ENCODE measurements around the gene MXRA7.

The MXRA7 gene

DNA sequence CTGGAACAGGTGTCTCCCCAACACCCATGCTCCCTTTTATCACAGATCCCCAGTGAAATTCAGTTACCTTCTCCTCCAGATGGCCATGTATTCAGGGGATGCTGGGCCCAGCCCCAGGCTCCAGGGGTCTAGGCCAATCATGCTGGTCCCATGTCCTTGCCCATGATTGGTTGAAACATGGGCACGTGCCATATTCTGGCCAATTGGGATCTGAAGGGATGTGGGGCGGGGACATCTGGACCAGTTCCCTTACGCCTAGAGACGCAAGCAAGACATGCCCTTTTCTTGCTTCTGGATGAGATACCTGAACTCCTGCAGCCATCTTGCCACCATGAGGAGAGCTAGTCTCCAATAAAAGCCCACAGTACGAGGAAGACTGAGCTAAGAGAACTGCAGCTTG, 36.2 kb downstream of the MXRA7 start:
- no peak for DNase-seq

DNA sequence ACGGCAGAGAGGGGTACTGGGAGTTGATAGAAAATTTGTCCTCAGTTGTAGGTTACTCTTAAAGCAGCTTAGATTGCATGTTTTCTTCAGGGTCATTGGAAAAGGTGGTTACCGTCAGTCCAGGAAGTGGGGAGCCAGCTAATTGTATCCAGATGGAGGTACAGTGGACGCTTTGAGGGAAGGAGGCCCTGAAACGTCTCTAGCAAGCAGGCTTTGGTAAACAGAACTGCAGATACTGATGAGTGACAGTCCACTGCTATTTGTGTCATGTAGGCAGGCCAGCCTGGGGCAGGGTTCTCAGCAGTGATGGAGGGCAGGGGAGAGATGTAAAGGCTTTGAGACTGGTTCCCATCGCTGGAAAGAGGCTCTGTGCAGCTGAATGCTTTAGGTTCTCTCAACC, 37.0 kb downstream of the MXRA7 start:
- no peak for DNase-seq

DNA sequence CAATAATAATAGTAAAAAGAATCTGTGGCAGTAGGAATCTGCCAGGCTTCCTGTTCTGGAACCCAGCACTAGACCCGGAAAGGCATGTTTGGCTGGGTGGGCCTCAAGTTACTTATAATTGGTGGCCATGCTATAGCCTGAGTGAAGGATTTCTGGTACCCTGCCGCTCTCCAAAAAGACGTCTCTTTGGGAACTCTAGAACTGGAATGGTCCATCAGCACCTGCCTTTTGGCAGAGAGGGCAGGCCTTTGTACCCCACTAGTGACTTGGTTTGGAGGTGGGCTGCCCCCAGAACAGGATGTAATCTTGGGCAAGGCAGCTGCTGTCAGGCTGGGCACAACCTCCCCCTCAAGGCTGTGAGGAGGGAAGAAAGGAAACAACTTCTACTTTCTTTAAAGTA, 37.9 kb downstream of the MXRA7 start:
- no peak for DNase-seq

DNA sequence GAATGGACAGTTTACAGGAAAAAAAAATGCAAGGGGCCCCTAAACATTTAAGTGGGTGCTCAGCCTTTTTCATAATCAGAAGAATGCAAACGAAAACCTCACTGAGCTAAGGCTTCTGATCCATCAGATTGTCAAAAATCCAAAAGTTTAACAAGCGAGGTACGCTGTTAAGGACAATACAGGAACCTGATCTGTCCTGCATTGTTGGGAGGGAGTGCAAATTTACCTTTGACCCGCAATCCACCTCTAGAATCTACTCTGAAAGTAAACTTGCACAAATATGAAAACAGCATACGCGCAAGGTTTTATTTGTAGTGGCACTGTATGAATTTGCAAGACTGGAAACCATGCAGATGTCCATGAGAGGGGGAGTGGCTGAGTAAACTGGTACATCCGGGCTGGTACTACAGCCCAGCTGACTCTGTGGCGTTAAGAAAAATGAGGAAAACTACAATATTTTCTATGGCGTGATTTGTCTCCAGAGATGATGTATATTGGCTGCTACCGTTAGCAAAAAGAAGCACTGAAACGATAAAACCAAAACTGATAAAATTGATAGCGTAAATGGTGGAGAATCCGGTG, 38.4 kb downstream of the MXRA7 start:
- no peak for DNase-seq

DNA sequence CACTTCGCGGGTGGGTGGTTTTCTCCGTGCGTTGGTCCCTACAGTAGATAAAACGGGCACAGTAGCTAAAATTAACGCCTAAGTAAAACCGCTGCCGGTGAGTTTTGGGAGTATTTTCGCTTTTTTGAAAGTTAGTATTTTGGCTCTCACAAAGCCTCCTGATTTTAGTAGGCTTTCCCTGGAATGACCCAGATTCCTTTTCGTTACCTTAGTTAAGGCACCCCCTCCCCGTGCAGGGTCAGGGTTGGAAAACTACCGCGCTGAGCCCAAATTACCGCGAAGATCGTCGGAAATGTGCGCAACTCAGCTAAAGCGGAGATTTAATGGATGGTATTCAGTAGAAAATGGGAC, 38.9 kb downstream of the MXRA7 start:
- DNase-seq, result no peak

DNA sequence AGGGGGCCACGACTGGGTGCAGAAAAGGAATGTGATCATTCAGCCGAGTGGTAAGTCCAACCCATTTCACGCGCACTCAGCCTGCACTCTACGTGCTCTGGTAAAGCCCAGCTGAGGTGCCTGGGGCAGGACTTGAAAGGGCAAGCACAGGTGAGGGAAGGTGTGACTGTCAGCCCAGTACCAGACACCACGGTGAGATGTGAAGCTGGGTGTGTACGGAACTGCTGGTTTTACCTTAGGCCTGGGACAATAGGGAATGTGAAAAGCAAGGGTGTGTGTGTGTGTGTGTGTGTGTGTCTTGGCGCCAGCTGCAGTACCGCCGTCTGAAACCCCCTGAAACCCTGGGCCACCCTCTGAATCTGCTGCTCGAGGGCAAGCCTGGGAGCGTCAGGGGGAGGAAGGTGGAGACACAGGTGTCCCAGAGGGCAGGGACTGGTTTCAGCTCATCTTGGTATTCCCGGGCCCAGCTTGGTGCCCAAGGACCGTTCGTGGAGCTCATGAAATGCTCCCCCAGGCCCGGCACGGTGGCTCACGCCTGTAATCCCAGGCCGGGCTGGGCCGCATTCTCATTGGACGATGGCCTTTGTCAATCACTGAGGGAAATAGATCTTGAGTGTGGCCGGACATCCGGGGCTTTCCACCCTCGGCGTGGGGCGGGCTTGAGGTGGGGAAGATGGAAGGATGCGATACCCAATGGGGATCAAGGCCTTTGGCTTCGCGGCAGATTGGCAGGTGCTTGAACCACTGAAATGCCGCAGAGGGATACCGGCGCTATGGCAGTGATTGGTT, 39.4 kb downstream of the MXRA7 start:
- peak; percentile 100 for DNase-seq

DNA sequence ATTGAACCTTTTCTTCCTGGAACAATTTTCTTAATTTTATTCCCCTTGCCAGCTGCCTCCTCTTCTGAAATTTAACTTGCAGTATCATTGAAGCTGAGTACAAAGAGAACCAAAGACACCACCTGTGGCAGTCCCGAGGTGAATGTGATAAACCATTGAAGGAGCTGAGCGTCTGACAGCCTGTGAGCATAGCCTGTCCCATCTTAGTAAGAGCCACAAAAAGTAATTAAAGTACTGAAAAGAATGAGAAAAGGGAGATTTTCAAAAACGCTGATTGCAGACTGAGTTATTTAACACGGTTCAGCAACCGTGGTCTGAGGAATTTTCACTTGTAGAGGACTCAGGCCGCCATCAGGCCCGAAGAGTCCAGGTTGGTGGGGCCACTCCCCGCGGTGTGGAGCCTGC, 40.0 kb downstream of the MXRA7 start:
- no peak for DNase-seq

DNA sequence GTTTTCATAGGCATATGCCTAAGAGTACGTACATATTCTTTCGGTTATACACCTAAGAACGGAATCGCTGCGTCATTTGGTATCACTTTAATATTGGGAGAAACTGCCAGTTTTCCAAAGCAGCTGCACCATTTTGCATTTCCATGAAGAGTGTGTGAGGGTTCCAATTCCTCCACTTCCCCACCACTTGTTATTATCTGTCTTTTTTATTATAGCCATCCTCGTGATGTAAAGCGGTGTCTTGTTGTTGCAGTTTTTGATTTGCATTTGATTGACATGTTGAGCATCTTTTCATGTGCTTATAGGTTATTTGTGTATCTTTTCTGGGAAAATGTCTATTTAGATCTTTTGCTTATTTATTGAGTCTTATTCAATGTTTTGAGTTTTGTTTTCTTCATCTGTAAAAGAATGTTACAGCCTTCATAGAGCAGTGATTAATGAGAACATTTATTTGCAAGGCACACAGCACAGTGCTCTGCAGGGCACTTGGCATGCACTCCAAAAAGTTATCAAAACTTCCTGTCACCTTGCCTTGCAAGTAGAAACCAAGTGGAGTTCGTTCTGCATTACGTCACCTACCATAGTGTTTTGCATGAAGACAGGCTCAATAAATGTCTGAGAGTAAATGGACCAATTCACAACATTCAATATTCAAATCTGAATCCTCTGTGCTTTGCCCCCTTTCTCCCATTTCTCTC, 40.6 kb downstream of the MXRA7 start:
- DNase-seq, result no peak

DNA sequence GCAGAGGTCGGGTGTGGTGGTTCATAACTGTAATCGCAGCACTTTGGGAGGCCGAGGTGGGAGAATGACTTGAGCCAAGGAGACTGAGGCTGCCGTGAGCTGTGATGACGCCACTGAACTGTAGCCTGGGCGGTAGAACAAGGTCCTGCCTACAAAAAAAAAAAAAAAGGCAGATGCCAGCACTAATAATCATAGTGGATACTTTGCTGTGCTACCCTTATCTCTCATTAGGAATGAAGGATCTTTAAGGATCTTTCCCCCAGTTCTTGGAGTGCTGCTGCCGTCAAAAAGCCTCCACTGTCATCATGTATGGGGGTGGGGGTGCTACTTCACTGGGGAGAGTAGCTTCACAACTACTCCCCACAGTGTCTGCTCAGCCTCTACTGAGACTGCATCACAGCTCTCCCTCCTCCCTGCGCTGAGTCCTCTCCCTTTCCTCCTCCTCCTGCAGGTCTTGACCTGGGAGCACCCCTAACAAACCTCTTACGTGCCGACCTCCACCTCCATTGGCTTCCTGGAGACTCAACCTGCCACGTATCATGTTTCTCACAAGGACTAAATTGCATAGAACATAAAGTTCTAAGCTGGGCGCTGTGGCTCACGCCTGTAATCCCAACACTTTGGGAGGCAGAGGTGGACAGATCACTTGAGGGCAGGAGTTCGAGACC, 42.8 kb downstream of the MXRA7 start:
- DNase-seq, result no peak

DNA sequence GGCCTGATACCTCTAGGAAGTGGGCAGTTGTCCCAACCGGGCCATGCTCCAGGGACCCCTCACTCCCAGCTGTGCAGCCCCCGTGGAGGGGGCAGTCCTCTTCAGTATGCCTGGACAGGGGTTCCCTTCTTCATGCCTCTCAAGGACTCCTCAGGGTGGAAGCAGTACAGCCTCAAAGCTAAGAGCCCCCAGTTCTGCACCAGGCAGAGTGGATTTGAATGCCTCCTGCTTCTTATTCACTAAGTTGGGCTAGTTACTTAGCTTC, 43.3 kb downstream of the MXRA7 start:
- no peak for DNase-seq

DNA sequence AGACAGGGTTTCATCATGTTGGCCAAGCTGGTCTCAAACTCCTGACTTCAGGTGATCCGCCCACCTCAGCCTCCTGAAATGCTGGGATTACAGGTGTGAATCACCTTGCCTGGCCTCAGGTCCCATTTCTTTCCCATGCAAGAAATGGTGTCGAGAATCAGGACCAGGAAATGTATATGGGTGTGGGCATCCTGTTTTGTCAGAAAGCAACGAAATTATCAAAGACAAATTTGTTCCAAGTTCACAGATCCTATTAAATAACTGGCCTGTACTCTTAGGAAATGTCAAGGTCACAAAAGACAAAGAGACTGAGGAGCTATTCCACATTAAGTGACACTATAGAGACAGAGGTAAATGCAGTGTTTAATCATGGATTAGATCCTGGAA, 50.1 kb downstream of the MXRA7 start:
- DNase-seq, result no peak

DNA sequence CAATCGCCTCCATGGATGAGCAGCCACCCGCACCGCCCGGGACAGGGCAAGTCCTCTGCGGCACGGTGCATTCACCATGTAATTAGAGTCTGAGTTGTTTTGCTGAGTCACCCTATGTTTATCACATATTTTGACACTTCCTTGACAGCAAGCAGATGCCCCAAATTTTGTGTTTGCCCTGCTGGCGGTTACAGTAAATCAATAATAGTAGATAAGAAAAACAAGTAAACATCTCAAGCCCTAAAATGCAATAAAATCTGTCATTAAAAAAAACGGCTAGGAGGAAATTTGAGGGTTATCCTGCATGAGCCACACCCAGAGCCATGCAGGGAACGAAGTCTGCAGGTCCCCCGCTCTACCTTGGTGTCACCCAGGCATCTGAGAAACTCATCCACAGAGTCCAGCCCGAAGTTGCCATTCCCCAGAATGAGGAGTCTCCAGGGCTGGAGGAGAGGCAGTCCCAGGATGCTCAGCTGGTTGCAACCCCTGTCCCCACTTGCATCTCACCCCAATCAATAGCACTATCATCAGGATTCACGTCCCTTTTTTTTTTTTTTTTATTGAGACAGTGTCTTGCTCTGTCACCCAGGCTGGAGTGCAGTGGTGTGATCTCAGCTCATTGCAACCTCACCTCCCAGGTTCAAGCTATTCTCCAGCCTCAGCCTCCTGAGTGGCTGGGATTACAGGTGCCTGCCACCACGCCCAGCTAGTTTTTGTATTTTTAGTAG, 50.7 kb downstream of the MXRA7 start:
- no peak for DNase-seq

DNA sequence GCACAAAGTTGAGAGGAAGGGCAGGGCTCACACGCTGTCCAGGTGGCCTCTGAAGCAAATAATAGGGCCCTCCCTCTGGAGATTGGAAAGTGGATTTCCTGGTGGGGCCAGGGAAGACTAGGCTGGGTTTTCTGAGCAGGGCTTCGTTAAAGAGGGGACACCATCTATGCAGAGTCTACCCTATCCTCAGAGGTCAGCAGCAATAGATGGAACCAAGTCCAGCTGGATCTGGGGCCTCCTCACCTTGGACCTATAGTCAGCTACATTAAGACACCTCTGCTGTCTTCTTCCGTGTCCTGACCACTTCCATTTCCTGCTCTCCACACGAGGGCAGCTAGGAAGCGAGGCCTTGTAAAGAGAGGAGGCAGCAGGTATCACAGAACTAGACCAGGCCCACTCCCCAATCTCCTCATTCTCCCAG, 52.5 kb downstream of the MXRA7 start:
- DNase-seq, result no peak

DNA sequence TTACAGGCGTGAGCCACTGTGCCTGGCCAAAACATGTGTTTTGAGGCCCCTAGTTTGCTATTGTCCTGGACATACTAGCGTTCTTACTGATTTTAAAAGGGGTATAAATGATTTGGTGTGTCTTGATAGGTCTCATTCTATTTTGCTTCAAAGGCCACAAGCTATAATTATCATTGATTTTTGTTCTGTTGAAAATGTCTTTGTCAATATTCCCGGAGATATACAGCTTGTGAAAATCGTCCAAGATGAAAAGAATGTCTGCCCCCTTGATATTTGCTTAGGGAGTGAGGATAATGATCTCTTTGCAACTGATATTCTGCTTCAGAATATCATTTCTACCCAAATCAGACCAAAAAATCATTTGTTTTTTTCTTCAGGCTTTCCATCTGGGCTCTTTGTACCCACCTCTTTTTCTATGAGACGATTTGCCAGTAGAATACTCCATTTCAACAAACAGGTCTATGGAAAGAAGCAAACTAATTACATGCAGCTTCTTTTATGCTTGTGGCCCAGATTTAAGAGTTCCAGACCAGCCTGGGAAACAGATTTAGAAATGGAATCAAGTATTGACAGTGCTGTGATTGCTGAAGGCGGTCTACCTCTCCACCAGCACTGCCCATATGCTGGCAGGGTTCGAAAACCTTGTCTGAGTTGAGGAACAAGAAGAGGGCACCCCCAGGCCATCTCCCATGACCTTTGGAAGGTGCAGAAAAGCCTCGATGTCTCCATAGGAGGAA, 53.1 kb downstream of the MXRA7 start:
- DNase-seq, result no peak

DNA sequence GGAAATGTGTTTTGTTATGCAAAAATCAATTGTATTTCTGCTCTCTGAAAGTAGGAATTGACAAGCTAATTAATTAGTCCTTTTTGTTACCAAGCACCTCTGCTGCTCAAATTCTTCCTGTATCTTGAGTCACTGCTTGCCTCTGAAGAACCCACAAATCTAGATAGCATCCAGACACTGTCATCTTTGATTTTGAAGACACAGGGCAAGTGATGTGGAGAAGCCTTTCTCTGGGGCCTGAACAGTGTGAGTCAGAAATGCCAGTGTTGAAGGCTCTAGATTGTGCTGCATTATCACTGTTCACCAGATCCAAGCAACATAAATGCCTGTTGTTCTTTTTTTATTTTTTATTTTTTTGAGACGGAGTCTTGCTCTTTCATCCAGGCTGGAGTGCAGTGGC, 56.4 kb downstream of the MXRA7 start:
- DNase-seq, result no peak

DNA sequence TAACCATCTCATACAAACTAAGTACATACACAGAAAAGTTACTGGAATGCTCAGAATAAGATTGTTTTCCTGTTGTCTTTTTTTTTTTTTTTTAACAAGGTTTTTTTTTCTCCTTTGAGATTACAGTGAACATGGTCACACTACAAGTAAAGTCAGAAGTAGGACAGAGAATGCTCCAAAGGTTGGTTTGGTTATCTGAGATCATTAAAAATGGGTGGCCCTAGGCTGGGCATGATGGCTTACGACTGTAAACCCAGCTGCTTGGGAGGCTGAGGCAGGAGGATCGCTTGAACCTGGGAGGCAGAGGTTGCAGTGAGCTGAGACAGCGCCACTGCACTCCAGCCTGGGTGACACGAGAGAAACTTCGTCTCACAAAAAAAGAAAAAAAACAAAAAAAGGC, 60.3 kb downstream of the MXRA7 start:
- DNase-seq, result no peak

DNA sequence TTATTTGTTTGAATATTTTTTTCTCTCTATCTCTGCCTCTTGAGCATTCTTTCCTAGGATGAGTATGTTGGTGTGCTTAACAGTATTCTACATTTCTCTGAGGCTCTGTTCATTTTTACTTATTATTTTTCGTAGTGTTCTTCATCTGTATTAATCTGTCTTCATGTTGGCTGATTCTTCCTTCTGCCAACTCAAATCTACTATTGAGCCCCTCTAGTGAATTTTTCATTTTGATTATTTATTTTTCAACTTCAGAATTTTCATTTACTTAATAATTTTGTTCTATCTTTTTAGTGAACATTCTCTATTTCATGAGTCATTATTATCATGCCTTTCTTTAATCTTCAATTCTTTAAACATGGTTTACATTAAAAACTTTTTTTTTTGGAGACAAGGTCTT, 64.1 kb downstream of the MXRA7 start:
- DNase-seq, result no peak

DNA sequence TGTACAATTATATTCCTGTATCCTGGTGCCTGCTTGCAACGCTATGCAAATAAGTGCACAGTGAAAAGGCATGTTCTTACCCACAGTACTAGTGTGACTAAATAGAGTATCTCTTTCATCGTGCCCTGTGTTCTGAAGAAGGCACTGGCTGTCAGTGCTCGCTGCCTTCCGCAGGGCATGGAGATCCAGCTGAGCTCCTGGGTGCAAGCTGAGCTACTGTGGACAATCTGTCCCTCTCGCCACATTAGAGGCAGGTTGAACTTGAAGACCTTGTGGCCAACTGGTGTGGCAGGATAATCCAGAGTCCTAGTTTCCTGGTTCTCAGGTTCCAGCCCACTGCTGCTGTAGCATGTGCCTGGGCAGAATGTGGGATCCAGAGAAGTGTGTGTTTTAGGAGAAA, 65.3 kb downstream of the MXRA7 start:
- no peak for DNase-seq

DNA sequence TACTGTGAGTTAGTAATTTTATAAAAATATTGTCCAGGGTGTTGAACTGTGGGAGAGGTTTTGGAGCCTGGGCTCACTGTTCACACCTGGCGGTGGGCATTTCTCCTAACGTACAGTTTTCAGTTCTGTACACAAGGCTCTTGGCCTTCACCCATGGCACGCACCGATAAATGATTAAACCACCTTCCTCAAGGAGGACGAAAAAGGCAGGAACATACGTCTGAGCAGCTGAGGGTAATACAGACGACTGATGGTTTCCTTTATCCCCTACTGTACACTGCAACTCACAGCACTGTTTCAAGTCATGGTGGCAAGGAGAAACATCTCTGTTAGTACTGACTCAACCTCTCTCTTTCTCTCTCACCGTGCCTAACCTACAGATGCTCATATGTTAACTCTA, 65.8 kb downstream of the MXRA7 start:
- no peak for DNase-seq

DNA sequence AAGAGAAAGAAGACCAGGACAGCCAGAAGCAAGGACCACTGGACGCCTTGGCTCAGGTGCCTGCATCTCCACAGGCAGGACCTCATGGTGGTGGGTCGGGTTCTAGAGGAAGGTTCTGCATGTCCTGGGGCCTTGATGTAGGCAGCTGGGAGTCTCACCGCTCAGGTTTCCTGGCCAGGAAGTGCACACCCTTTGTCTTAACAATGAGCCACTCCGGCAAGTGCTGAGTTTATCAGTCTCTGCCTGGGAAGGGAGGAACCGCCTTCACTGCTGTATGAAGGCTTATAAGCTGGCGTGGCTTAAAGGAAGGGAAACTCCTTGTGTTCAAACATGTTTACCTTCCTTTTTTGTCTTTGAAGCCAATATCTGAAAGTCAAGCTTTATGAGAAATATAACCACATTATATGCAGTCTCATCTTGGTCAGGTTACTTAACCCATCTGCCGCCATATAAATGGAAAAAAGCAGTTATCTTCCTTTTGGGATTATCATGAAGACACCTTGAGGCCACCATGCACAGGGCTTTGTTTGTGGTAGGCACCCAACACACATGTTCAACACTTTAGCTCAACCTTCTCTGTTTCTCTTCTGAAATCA, 67.1 kb downstream of the MXRA7 start, which contains the start of gene ST6GALNAC1:
TSS of gene ST6GALNAC1 (minus strand) at position 205 of the 596 bp plus-strand sequence. CDS start at position 86, 119 bp downstream.
- DNase-seq, result peak; percentile 18

DNA sequence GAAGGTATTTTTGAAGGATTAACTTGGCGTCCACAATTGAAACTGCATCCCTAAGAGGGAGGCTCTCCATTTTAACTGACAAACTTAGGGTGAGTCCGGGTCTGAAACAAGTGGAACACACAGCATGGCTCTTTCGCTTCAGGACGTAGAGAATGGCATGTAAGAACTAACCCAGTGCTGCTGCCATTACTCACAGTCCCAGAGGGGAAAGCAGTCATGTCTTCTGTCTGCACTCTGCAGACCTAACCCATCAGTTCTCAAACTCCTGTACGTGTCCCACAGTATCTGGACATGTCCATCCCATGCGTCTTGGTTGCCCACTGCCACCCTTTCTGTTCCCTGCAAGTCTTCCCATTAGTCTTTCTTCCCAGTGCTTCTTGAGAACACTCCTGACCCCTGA, 67.8 kb downstream of the MXRA7 start:
- DNase-seq, result no peak

DNA sequence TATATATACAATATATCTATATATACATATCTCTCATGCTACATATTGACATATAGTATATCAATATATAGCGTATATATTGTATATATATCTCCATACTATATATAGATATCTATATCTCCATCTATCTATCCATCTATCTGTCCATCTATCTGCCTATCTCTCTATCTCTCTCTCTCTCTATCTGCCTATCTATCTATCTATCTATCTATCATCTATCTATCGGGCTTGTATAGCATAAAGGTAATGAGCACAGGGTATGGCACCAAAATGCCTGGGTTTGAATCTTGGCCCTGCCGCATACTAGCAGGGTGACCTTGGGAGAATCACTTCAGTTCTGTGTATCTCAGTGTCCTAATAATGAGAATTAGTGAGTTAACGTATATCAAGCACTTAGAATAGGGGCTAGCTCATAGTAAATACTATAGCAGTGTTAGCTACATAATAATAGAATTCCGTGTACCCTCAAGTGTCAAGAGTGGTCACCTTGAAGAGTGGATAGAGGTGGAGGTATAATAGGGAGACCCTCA, 68.7 kb downstream of the MXRA7 start:
- DNase-seq, result no peak

Data from activated CD4-positive, alpha-beta T cell treated with anti-CD3 and anti-CD28 coated beads for 48 hours (primary cell).